Measurements from ENCODE around the gene LRTM2. TPM values are rescaled to one million over a fixed set of nuclear protein-coding genes. Genes with fewer than 3 reads are reported as not detected.

The LRTM2 gene
- total RNA-seq, 1 donor, result 0.10 TPM

DNA sequence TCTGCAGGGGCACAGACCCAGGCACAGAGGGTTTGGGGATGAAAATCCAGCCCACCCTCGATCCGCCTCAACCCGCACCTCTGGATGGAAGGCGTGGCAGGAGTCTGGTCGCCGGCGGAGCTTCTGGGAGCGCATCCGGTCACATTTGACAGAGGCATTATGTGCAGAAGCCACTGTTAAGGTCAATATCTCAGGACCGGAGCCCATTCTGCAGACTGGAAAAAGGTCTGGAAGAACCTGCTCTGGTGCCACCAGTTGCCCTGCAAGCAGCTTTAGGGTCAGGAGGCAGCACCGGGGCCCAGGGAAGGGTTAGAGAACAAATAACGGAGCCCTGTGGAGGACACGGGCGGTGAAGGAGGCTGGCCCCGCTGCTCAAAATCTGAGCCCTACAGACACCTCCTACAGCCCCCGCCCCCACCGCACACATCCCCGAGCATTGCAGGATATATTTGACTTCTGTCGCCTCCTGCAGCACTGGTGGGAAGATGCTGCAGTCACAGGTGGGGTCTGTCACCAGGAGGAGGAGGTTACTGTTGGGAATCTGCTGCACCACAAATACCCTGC lies 25.1 kb upstream of the LRTM2 start:
- Histone ChIP-seq H3K9me3 (ENCODE audit: low read depth, low read length) (no peaks in the 10 kb centered on the region), H3K4me3 (ENCODE audit: low read length) (no peak overlapping the region), H3K4me1 (ENCODE audit: insufficient read depth, low read length) (peaks cover 34% of the 10 kb centered on the region)

DNA sequence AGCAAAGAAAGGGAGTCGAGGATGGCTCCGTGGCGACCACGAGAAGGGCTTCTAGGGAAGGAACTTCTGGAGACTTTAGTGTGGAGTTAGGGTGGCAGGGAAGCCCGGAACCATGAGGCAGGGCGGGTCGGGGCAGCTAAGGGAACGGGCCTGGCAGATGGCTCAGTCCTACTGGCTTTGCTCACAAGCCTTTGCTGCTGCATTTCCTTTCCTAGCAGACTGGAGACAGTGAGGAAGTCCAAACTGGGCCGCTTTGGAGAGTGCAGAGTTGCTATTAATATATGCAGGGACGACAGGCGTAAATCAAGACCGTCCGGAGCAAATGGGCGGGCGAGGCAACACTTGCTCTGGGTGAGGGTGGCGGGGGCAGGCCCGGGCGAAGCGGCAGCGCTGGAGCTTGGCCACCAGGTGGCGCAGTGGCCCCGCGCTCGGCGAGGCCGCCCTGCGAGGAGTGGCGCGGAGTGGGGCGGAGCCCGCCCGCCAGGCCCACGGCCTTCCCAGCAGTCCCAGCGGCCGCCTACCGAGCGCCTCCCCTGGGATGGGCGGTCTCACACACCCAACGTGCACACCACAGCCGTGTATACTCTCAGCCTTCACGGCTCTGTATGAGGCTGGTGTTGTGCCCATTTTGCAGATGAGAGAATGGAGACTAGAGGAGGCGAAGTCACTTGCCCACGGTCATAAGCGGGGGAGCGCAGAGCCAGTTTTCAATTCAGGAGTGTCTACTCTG lies 24.4 kb upstream of the LRTM2 start:
- Histone ChIP-seq H3K4me1 (ENCODE audit: insufficient read depth, low read length) (peaks cover 36% of the 10 kb centered on the region), H3K27me3 (ENCODE audit: insufficient read depth, low read length) (no peaks in the 10 kb centered on the region), H3K9me3 (ENCODE audit: low read depth, low read length) (no peaks in the 10 kb centered on the region), H3K4me3 (ENCODE audit: low read length) (peak overlapping the region; percentile 71)

More for the DNA sequence above, 25.1 kb upstream of the LRTM2 start:
- H3K27me3 ChIP-seq (ENCODE audit: insufficient read depth, low read length), result no peaks in the 10 kb centered on the region

DNA sequence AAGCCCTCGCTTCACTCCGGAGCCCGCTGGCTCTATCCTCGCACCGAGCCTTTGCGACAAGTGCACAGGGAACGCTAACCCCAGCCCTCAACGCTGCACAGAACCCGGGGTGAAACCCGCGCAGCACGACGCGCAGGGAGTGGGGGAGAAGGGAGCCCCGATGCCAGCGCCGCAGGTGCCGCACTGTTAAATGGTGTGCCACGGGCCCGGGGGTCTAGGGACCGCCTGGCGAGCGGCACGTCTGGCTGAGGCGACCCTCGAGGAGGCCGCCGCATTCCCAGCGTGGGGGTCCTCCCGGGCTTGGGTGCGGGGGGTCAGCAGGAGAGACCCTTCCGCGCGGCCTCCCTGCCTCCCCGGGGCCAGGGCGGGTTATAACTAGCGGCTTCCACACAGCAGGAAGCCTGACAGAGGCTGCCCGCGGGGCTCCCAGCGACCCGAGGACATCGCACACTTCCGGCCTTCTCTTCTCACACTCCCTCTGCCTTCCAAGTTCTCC lies 23.8 kb upstream of the LRTM2 start:
- Histone ChIP-seq H3K9me3 (ENCODE audit: low read depth, low read length) (no peaks in the 10 kb centered on the region), H3K4me3 (ENCODE audit: low read length) (peak overlapping the region; percentile 71), H3K27me3 (ENCODE audit: insufficient read depth, low read length) (no peaks in the 10 kb centered on the region), H3K4me1 (ENCODE audit: insufficient read depth, low read length) (peaks cover 30% of the 10 kb centered on the region)

DNA sequence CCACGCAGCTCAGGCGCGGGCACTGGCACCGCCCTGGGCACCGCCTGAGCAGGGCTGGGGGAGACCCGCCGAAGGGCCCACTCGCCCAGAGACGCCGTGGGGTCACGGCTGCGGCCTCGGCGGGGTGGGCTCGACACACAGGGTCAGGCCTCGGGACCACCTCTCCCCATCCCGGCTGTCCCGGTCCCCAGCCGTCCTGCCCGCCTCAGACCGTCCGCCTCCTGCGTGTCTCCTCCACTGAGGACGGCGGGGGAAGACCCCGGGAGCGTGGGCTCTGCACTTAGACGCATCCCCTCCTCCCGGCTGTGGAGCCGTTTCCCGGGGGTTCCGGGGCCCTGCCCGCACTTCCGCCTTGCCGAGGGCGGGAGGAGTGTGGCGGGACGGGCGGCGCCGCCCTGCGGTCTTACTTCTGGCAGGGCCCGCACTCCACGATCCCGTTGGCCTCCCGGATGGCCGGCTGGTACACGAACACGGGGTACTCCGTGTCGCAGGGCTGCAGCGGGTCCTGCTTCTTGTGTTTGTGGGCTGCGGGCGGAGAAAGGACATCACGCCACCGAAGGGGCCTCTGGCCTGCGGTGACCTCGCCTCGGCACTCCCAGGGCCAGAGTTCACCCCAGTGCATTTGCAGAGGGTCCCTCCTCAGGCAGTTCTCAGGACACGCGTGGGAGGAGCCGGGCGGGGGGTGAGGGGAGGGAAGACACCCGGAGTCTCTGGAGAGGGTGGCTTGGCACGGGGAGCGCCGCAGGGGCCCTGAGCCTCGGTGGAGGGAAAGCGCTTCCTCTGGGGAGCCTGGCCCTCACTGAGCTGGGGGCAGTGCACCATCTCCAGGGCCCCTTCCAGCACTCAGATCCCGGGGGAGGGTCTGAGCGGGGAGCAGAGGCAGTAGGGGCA lies 23.1 kb upstream of the LRTM2 start:
- peak overlapping the region; percentile 71 for H3K4me3 ChIP-seq (ENCODE audit: low read length)
- peaks cover 29% of the 10 kb centered on the region for H3K4me1 ChIP-seq (ENCODE audit: insufficient read depth, low read length)
- H3K27me3 ChIP-seq (ENCODE audit: insufficient read depth, low read length), result no peaks in the 10 kb centered on the region
- H3K9me3 ChIP-seq (ENCODE audit: low read depth, low read length), result no peaks in the 10 kb centered on the region

DNA sequence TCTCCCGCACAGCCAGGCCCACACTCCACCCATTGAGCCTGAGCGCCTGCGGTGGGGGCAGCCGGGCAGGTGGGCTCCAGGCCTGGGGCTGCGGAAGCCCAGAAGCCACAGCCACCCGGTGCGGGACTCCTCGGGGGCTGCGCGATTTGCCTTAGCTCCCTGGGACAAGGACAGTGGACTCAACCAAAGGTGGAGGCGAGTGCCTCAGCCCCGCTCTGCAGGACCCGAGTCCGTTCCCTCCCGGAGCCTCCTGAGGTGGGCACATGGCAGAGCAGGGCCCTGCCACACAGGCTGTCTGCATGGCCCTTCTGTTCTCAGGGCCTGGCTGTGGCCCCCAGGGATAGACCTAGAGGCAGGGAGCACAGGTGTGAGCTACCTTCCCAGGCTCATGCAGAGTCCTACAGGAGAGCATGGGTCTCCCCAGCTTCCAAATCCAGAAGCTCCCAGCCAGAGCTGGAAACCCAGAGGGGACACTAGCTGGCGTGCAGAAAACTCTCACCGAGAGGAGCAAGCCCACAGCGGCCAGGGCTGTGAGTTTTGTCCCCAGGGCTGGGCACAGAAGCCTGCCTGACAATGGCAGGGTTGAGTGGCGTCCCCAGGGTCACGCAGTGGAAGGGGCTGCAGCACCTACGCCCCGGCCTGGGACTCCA lies 22.2 kb upstream of the LRTM2 start:
- Histone ChIP-seq H3K4me3 (ENCODE audit: low read length) (no peak overlapping the region), H3K27me3 (ENCODE audit: insufficient read depth, low read length) (no peaks in the 10 kb centered on the region), H3K9me3 (ENCODE audit: low read depth, low read length) (no peaks in the 10 kb centered on the region), H3K4me1 (ENCODE audit: insufficient read depth, low read length) (peaks cover 29% of the 10 kb centered on the region)

DNA sequence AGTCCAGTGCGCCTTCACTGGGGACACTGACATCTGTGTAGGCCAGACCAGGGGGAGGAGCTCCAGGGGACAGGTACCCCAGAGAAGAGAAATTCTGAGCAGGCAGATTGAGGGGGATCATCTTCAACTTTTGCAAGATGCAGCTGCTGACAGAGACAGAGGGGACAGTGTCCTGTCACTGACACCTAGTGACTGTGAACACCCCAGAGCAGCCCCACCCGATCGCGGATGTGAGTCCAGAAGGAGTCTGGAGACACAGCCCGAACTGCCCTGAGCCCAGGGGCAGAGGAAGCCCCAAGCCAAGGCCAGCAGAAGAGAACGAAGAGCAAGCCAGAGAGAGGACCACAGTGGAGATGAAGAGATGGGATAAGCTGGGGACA lies 21.7 kb upstream of the LRTM2 start:
- no peak overlapping the region for H3K4me3 ChIP-seq (ENCODE audit: low read length)
- H3K27me3 ChIP-seq (ENCODE audit: insufficient read depth, low read length), result no peaks in the 10 kb centered on the region
- H3K9me3 ChIP-seq (ENCODE audit: low read depth, low read length), result no peaks in the 10 kb centered on the region
- H3K4me1 ChIP-seq (ENCODE audit: insufficient read depth, low read length), result peaks cover 29% of the 10 kb centered on the region

DNA sequence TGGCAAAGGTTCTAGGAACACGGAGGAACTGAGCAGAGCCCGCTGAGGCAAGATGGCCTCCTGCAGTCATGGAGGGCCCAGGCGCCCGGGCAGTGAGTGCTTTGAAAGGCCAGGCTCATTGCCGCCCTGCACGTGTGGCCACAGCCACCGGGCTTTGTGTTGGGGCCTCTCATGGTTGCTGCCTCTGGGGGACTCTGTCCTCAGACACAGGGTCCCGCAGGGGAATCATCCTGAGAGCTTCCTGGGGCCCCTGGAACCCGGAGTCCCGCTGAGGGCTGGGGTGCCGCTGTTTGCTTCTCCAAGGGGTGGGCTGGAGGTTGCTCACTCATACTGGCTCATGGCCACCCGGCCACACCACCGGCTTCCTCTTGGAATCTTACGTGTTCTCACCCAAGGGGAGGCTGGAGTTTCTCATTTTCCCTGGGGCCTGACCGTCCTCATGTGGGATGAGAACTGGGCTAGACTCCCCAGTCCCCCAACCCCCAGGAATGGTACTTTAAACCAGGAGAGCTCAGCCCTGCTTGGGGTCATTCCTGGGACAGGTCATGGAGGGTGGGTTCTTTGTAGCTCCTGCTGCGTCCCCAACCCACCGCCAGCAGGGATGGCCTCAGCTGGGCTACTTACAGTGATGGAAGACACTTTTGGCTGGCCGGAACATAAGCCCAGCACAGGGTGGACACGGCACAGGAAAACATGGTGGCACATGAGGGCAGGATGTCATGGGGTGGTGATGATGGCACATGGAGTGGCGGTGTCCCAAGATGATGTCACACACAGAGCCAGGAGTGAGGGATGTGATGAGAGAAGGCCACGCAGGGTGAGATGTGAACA lies 21.1 kb upstream of the LRTM2 start:
- H3K27me3 ChIP-seq (ENCODE audit: insufficient read depth, low read length), result no peaks in the 10 kb centered on the region
- no peak overlapping the region for H3K4me3 ChIP-seq (ENCODE audit: low read length)
- no peaks in the 10 kb centered on the region for H3K9me3 ChIP-seq (ENCODE audit: low read depth, low read length)
- peaks cover 29% of the 10 kb centered on the region for H3K4me1 ChIP-seq (ENCODE audit: insufficient read depth, low read length)

DNA sequence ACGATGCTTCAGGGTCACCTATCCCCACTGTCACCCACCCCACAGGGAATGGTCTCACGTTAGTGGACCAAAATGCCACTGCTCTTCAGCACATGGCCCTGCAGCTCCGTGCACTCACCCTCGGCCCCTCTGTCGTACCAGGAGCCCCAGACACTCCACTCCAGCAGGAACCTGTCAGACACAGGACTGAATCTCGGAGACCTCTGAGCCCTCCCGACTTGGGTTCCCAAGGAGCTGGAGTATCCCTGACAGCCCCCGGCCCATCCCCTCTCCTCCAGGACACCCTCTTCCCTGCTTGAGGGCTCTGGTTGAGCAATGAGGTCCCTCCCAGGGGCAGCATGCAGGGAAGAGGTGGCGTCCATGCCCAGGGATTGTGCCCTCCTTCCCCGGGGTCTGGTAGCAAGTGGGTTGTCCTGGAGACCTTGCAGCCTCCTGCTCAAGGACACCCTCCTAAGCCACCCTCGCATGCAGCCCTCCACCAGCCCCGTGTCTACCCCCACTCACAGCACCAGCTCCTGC lies 20.4 kb upstream of the LRTM2 start:
- H3K9me3 ChIP-seq (ENCODE audit: low read depth, low read length), result no peaks in the 10 kb centered on the region
- H3K4me1 ChIP-seq (ENCODE audit: insufficient read depth, low read length), result peaks cover 34% of the 10 kb centered on the region
- no peaks in the 10 kb centered on the region for H3K27me3 ChIP-seq (ENCODE audit: insufficient read depth, low read length)
- no peak overlapping the region for H3K4me3 ChIP-seq (ENCODE audit: low read length)

DNA sequence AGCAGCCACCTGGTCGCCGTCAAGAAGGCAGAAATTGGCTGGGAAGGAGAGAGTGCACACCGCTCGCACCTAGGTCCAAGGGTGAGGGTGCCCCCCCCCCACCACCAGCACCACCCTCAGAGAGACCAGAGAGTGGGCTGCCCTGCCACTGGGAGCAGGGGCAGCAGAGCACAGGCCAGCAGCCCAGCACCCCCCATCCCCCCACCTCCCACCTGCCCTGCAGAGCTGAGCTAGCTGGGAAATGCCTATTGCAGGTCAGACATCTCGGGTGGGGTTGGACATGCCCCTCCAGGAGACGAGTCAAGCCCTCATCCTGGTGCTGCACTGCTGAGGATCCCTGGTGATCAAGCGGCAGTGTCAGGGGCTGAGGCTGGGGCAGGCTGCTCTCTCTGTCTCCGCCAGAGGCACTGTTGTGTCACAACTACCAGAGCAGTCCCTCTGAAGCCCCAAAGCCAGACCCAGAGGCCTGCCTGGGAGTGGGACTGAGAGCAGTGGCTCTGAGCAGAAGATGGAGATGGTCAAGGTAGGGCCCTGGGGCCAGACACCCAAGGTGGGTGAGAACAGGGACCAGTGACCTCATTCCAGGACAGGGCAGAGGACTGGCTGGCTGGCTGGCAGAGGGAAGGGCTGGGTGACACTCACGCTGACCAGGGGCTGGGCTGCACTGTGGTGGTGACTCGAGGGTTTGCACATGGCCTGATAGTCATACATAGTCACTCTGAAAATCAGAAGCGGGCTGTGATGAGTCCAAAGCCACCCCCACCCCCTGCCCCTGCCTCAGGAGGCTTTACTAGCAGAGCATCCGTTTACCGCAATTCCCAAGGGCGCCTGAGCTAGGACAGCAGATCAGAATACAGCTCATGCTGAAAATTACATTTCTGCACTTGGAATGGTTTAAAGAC lies 19.7 kb upstream of the LRTM2 start:
- H3K4me3 ChIP-seq (ENCODE audit: low read length), result no peak overlapping the region
- H3K4me1 ChIP-seq (ENCODE audit: insufficient read depth, low read length), result peaks cover 33% of the 10 kb centered on the region
- H3K9me3 ChIP-seq (ENCODE audit: low read depth, low read length), result no peaks in the 10 kb centered on the region
- H3K27me3 ChIP-seq (ENCODE audit: insufficient read depth, low read length), result no peaks in the 10 kb centered on the region

DNA sequence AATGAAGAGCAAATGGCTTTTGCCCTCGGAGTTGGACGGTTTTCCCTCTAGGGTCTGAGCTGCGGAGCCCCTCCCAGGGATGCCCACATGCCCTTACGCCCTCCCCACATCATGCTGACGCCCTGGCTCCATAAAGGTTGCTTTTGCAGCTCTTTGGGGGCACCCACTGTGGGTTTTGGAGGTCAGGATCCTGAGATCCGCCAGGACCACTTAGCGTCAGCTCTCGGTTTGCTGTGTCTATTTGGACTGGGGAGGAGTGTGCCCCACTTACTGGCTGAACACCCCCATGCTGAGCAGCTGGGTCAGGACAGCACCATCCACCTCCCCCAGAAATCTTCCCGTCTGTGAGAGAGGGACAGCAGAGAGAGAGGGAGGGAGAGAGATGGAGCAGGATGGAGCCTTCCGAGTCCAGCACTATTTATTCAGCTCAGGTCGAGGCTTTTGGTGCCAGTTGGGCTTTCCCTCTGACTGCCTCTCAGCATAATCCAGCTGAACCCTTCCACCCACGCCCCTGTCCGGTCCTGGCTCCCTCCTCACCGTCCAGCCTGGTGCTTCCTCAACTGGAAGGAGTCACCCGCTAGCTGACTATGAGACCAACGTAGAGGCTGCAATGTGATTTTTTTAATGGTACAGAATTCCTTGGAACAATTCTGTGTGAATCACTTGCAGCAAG lies 18.9 kb upstream of the LRTM2 start:
- H3K4me1 ChIP-seq (ENCODE audit: insufficient read depth, low read length), result peaks cover 28% of the 10 kb centered on the region
- no peaks in the 10 kb centered on the region for H3K27me3 ChIP-seq (ENCODE audit: insufficient read depth, low read length)
- no peaks in the 10 kb centered on the region for H3K9me3 ChIP-seq (ENCODE audit: low read depth, low read length)
- no peak overlapping the region for H3K4me3 ChIP-seq (ENCODE audit: low read length)

DNA sequence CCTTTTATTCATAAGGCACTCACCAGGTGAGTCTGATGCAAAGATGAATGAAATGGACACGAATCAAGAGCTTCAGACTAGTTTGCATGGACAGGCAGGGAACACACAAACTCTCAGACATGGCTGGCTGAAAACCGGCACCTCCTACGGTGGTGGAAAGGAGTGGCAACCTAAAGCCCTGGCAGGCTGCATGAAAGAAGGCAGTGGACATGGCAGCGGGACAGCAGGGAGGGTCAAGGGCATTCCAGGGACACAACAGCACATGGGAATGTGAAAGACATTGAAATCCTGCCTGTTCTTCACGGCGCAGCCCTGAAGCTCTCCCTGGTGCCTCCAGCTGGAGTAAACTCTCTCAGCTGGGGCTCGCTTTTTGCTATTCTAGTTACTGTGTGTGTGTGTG lies 16.6 kb upstream of the LRTM2 start:
- Histone ChIP-seq H3K9me3 (ENCODE audit: low read depth, low read length) (no peaks in the 10 kb centered on the region), H3K4me1 (ENCODE audit: insufficient read depth, low read length) (peaks cover 20% of the 10 kb centered on the region), H3K27me3 (ENCODE audit: insufficient read depth, low read length) (no peaks in the 10 kb centered on the region), H3K4me3 (ENCODE audit: low read length) (no peak overlapping the region)

DNA sequence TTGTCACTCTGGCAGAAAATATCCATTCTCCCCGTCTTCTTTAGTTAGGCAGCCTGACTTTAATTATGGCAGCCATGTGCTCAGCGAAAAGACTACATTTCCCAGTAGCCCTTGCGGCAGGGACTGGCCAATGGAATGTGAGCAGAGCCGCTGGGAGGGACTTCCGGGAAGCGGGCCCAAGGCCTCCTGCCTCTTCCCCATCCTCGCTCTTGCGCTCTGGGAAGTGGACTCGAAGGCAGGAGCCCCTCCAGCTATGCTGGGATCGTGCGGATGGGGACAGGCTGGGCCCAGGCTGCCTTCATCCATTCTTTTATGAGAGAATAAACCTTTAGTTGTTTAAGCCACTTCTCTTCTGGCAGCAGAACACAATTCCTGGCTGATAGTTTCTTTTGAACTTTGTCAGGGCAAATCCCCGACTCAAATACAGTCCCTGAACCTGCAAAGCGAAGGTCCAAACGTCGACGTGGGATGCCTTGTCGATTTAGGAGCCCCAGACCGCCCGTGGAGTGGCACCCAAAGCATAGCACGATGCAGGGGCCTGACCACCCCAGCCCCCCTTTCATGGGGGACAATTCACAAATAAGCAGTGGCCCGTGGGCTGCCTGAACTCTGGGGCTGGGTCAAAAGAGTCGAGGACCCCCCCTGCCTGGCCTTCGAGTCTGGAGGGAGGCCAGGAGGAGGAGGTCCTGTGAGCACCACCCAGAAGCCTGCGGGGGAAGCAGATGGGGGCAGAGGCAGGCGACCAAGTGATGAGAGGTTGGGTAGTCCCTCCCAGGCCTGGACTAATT lies 15.6 kb upstream of the LRTM2 start:
- Histone ChIP-seq H3K4me3 (ENCODE audit: low read length) (no peak overlapping the region), H3K27me3 (ENCODE audit: insufficient read depth, low read length) (no peaks in the 10 kb centered on the region), H3K4me1 (ENCODE audit: insufficient read depth, low read length) (peaks cover 30% of the 10 kb centered on the region), H3K9me3 (ENCODE audit: low read depth, low read length) (no peaks in the 10 kb centered on the region)
